Activated CD4-positive, alpha-beta T cell treated with anti-CD3 and anti-CD28 coated beads for 1 hour (primary cell): ENCODE measurements around the gene BGN.

ENCODE experiments used
- DNase-seq: peaks from one replicate; pipeline ENCODE4 v3.0.0-alpha.2; 2020

Gene BGN

GRCh38 chrX:153509592-153509991 is 14.8 kb downstream of the BGN start:
- no peak for DNase-seq

GRCh38 chrX:153510383-153510782 is 15.6 kb downstream of the BGN start:
- DNase-seq, result no peak

- DNase-seq, result no peak
These were observed 17.2 kb downstream of the BGN start for GRCh38 chrX:153511784-153512500.

- no peak for DNase-seq
These were observed 17.7 kb downstream of the BGN start for GRCh38 chrX:153512501-153512893.

- DNase-seq, result no peak
These were observed 18.5 kb downstream of the BGN start for GRCh38 chrX:153513265-153513664.

GRCh38 chrX:153514259-153514658 is 19.5 kb downstream of the BGN start:
- no peak for DNase-seq

- no peak for DNase-seq
These were observed 20.7 kb downstream of the BGN start for GRCh38 chrX:153515435-153515834.

GRCh38 chrX:153516073-153516472 is 21.3 kb downstream of the BGN start:
- DNase-seq, result no peak

GRCh38 chrX:153517423-153517822 is 22.6 kb downstream of the BGN start, which contains the start of gene ATP2B3:
ATP2B3 (plus strand) TSS chrX:153517642; CDS start chrX:153536248, 18,606 bp downstream.
- no peak for DNase-seq

GRCh38 chrX:153517946-153518834 is 23.4 kb downstream of the BGN start:
- no peak for DNase-seq

GRCh38 chrX:153519569-153520286 is 24.9 kb downstream of the BGN start:
- DNase-seq, result no peak

- DNase-seq, result no peak
These were observed 25.6 kb downstream of the BGN start for GRCh38 chrX:153520287-153520917.

- DNase-seq, result no peak
These were observed 26.3 kb downstream of the BGN start for GRCh38 chrX:153521034-153521433.

GRCh38 chrX:153522259-153522658 is 27.5 kb downstream of the BGN start:
- DNase-seq, result no peak

GRCh38 chrX:153523269-153523668 is 28.5 kb downstream of the BGN start:
- DNase-seq, result no peak

GRCh38 chrX:153524234-153524633 is 29.5 kb downstream of the BGN start:
- no peak for DNase-seq

GRCh38 chrX:153525451-153525850 is 30.7 kb downstream of the BGN start:
- no peak for DNase-seq

GRCh38 chrX:153526042-153526441 is 31.3 kb downstream of the BGN start:
- DNase-seq, result no peak

GRCh38 chrX:153526801-153527200 is 32.0 kb downstream of the BGN start:
- DNase-seq, result no peak

GRCh38 chrX:153527208-153527607 is 32.4 kb downstream of the BGN start:
- DNase-seq, result no peak

- no peak for DNase-seq
These were observed 35.8 kb downstream of the BGN start for GRCh38 chrX:153530411-153531129.

- no peak for DNase-seq
These were observed 38.3 kb downstream of the BGN start for GRCh38 chrX:153533091-153533490.
